H7 (cell line): ENCODE data around the gene PLEKHA3. TPM values are rescaled to one million over a fixed set of nuclear protein-coding genes. Genes with fewer than 3 reads are reported as not detected.
"Not testable (repeated sequence)": the region's sequence is repeated elsewhere in the genome, so short reads cannot be mapped to it uniquely, and the experiment has no call there.

Source experiments
- DNase-seq: peaks from one replicate; pipeline ENCODE4 v3.0.0; 2012
- H3K27me3 ChIP-seq: 2 replicates; pipeline ENCODE4 v1.6.0; 2011; ENCODE audit warnings: mild to moderate bottlenecking, low read length; ENCODE audit not compliant: control insufficient read depth, insufficient read depth
- H3K36me3 ChIP-seq: replicated peaks from 2 replicates; pipeline ENCODE4 v1.5.1; 2011; ENCODE audit warnings: low read length; ENCODE audit not compliant: control insufficient read depth, insufficient read depth
- H3K4me3 ChIP-seq: 2 replicates; pipeline ENCODE4 v1.5.1; 2011; ENCODE audit warnings: low read depth, mild to moderate bottlenecking, control low read depth, low read length, moderate library complexity; ENCODE audit not compliant: insufficient read depth
- total RNA-seq: library from RNA; depleted of rRNA; stranded (reverse); fragments of >200 nt; shearing (Covaris generic); gene quantifications from 2 replicates; pipeline ENCODE4 v1.2.3, GENCODE V29; 2014; rRNA removed

The PLEKHA3 gene
- 2.9 and 3.6 TPM in 2 replicates for total RNA-seq

- DNase-seq, result peak; percentile 93
- Histone ChIP-seq H3K36me3 (no peaks in the 10 kb centered on the region), H3K27me3 (no peaks in the 10 kb centered on the region), H3K4me3 (peak within 1 kb of the TSS; percentile 67)
Observed at GRCh38 chr2:178480227-178481181, at the start of gene PLEKHA3. TSS of gene PLEKHA3 (plus strand) at chr2:178480457. CDS start at chr2:178480870, 413 bp downstream.

- Histone ChIP-seq H3K36me3 (peaks cover 26% of the 10 kb centered on the region), H3K4me3 (no peak overlapping the region), H3K27me3 (no peaks in the 10 kb centered on the region)
- DNase-seq, result no peak
Observed at GRCh38 chr2:178436662-178437061, 43.6 kb upstream of the PLEKHA3 start.

- Histone ChIP-seq H3K4me3 (no peak overlapping the region), H3K27me3 (no peaks in the 10 kb centered on the region), H3K36me3 (peaks cover 23% of the 10 kb centered on the region)
Observed at GRCh38 chr2:178441426-178441825, 38.8 kb upstream of the PLEKHA3 start.

GRCh38 chr2:178448968-178449661, 31.1 kb upstream of the PLEKHA3 start:
- H3K4me3 ChIP-seq, result no peak overlapping the region
- H3K36me3 ChIP-seq, result peaks cover 13% of the 10 kb centered on the region
- no peak for DNase-seq

More at GRCh38 chr2:178441426-178441825, 38.8 kb upstream of the PLEKHA3 start:
- no peak for DNase-seq

GRCh38 chr2:178449700-178450523, 30.3 kb upstream of the PLEKHA3 start:
- DNase-seq, result no peak
- H3K27me3 ChIP-seq, result no peaks in the 10 kb centered on the region
- H3K36me3 ChIP-seq, result peaks cover 13% of the 10 kb centered on the region
- peak overlapping the region; percentile 98 for H3K4me3 ChIP-seq

More at GRCh38 chr2:178448968-178449661, 31.1 kb upstream of the PLEKHA3 start:
- no peaks in the 10 kb centered on the region for H3K27me3 ChIP-seq

GRCh38 chr2:178450524-178450773, 29.8 kb upstream of the PLEKHA3 start:
- DNase-seq, result no peak
- H3K27me3 ChIP-seq, result no peaks in the 10 kb centered on the region
- H3K4me3 ChIP-seq, result peak overlapping the region; percentile 98
- peaks cover 13% of the 10 kb centered on the region for H3K36me3 ChIP-seq

GRCh38 chr2:178450774-178451525, 29.3 kb upstream of the PLEKHA3 start, which contains the start of the genes PJVK and PRKRA:
TSS of gene PJVK (plus strand) at chr2:178451378. CDS start at chr2:178453410, 2,032 bp downstream.
TSS of gene PRKRA (minus strand) at chr2:178451175. CDS start at chr2:178451030, 145 bp downstream.
- peak; percentile 97 for DNase-seq
- Histone ChIP-seq H3K4me3 (peak within 1 kb of the TSS; percentile 98), H3K27me3 (no peaks in the 10 kb centered on the region), H3K36me3 (peaks cover 13% of the 10 kb centered on the region)

- DNase-seq, result no peak
- H3K36me3 ChIP-seq, result peaks cover 8% of the 10 kb centered on the region
- no peak overlapping the region for H3K4me3 ChIP-seq
- H3K27me3 ChIP-seq, result no peaks in the 10 kb centered on the region
Observed at GRCh38 chr2:178452334-178452733, 27.9 kb upstream of the PLEKHA3 start.

- no peak for DNase-seq
- peaks cover 5% of the 10 kb centered on the region for H3K36me3 ChIP-seq
- H3K4me3 ChIP-seq, result no peak overlapping the region
- no peaks in the 10 kb centered on the region for H3K27me3 ChIP-seq
Observed at GRCh38 chr2:178452870-178453269, 27.4 kb upstream of the PLEKHA3 start.

GRCh38 chr2:178455947-178456346, 24.3 kb upstream of the PLEKHA3 start:
- Histone ChIP-seq H3K27me3 (no peaks in the 10 kb centered on the region), H3K4me3 (no peak overlapping the region), H3K36me3 (no peaks in the 10 kb centered on the region)
- DNase-seq, result no peak

- DNase-seq, result peak; percentile 23
- Histone ChIP-seq H3K27me3 (no peaks in the 10 kb centered on the region), H3K4me3 (no peak overlapping the region), H3K36me3 (no peaks in the 10 kb centered on the region)
Observed at GRCh38 chr2:178457390-178457886, 22.8 kb upstream of the PLEKHA3 start.

GRCh38 chr2:178469219-178469849, 10.9 kb upstream of the PLEKHA3 start:
- Histone ChIP-seq H3K4me3 (no peak overlapping the region), H3K27me3 (no peaks in the 10 kb centered on the region), H3K36me3 (no peaks in the 10 kb centered on the region)
- DNase-seq, result no peak

GRCh38 chr2:178471313-178471712, 8.9 kb upstream of the PLEKHA3 start:
- H3K27me3 ChIP-seq, DNase-seq, H3K4me3 ChIP-seq, H3K36me3 ChIP-seq: not testable (repeated sequence)
